Sigmoid colon (tissue), 7 donors: ENCODE data around the gene MPV17L2. TPM values are rescaled to one million over a fixed set of nuclear protein-coding genes. Genes with fewer than 3 reads are reported as not detected.
A peak's percentile ranks its signal among the peaks of the same experiment; 100 is the strongest.
"Not testable (repeated sequence)": the region's sequence is repeated elsewhere in the genome, so short reads cannot be mapped to it uniquely, and the experiment has no call there.

Source experiments
- DNase-seq: peaks from one replicate; pipeline ENCODE4 v3.0.0-alpha.2; 2019
- H3K27ac ChIP-seq, 4 donors: fragments of 200-600 bp; sonication (generic); one replicate each; pipeline ENCODE4 v1.5.1; 2016 to 2019; ENCODE audit warnings: mild to moderate bottlenecking in 1 of 4
- H3K27me3 ChIP-seq, 3 donors: fragments of 200-600 bp; sonication (generic); one replicate each; pipeline ENCODE4 v1.5.1; 2019; ENCODE audit warnings: mild to moderate bottlenecking in 1 of 3
- H3K36me3 ChIP-seq, 4 donors: fragments of 200-600 bp; sonication (generic); one replicate each; pipeline ENCODE4 v1.5.1; 2016 to 2019
- H3K4me1 ChIP-seq, 4 donors: fragments of 200-600 bp; sonication (generic); one replicate each; pipeline ENCODE4 v1.5.1; 2017 to 2019
- H3K4me3 ChIP-seq, 4 donors: fragments of 200-600 bp; sonication (generic); one replicate each; pipeline ENCODE4 v1.5.1; 2017 to 2019; ENCODE audit warnings: mild to moderate bottlenecking in 2 of 4, moderate library complexity in 1 of 4
- H3K9me3 ChIP-seq, 4 donors: fragments of 200-600 bp in 3 of 4; sonication (generic) in 3 of 4; one replicate each; pipeline versions ENCODE4 v1.5.1 to v1.6.1; 2013 to 2019
- EP300 ChIP-seq, 4 donors: sonication (generic); formaldehyde crosslinking; IDR thresholded peaks; one replicate each; pipeline ENCODE4 v1.6.1; 2017; ENCODE audit warnings: antibody characterized with exemption in 4 of 4
- POLR2A ChIP-seq, 2 donors: fragments of 450-650 bp; IDR thresholded peaks; one replicate each; pipeline ENCODE4 v1.6.1; 2016; ENCODE audit warnings: antibody characterized with exemption in 2 of 2, mild to moderate bottlenecking in 2 of 2, moderate library complexity in 2 of 2
- POLR2AphosphoS5 ChIP-seq, 4 donors: sonication (generic); formaldehyde crosslinking; IDR thresholded peaks; one replicate each; pipeline ENCODE4 v1.6.1; 2017; ENCODE audit warnings: antibody characterized with exemption in 4 of 4
- WGBS, 2 donors: extraction: QIAGEN DNeasy Blood & Tissue Kit; methylation state at CpG; one replicate each; pipeline ENCODE4 v1.1.7; 2013; 5-methylcytosine and 5-hydroxymethylcytosine counted together
- intact Hi-C: fragments of 100-400 bp; cut with DNase I; formaldehyde crosslinking; loops from one replicate; pipeline ENCODE4 v1.15.1; 2023
- polyA plus RNA-seq, 3 donors: library from polyadenylated mRNA; stranded (reverse); fragments of 200-250 nt; gene quantifications; one replicate each; pipeline ENCODE4 v1.2.3, GENCODE V29; 2013
- total RNA-seq, 4 donors: library from RNA; depleted of rRNA; stranded (reverse); fragments of >200 nt; gene quantifications; one replicate each; pipeline ENCODE4 v1.1.0, GENCODE V29; 2016
- TF ChIP-seq, protein P1 (sequence below), 4 experiments: fragments of 450-650 bp in 3 of 4; fragments of 200-600 bp in 1 of 4; IDR thresholded peaks; one replicate each; pipeline ENCODE4 v1.5.1; 2016 to 2019; ENCODE audit warnings: antibody characterized with exemption in 4 of 4, mild to moderate bottlenecking in 3 of 4, moderate library complexity in 2 of 4
- donor health status: healthy with polysubstance abuse.
- donor health status: Bipolar disorder and iron deficiency.
- donor health status: healthy.

The MPV17L2 gene
- total and polyA plus RNA-seq, 7 donors, result 9.0 to 37.3 (median 18.9) TPM

DNA sequence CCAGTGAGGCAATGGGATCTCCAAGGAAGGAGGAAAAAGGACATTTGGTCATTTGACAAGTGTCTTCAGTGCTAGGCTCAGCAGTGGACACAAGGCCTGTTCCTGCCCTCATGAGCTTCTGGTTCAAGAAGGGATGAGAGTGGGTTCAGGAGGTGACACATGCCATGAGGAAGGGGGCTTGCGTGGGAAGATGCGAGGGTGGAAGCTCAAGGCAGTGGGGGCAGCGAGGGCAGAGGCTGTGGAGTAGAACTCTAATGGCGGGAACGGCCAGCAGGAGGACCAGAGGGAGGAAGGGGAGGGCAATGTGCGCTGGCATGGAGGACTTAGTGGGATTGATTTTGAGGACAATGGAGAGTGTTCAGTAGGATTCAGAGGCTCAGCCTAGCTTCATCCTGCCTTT, 36.8 kb upstream of the MPV17L2 start:
- Histone ChIP-seq H3K4me3 (no peak overlapping the region), H3K27me3 (no peaks in the 10 kb centered on the region), H3K4me1 (peaks cover 0 to 64% (median 58%) of the 10 kb centered on the region in 4 donors), H3K9me3 (no peaks in the 10 kb centered on the region), H3K27ac (peak overlapping the region; percentile 67 to 83 (median 75)), H3K36me3 (peaks cover 0 to 8% (median 6%) of the 10 kb centered on the region in 4 donors)
- DNase-seq, result no peak
- TF ChIP-seq POLR2A (IDR thresholded peaks at IDR 0.05) (no peak), EP300 (IDR thresholded peaks at IDR 0.05) (no peak), POLR2AphosphoS5 (IDR thresholded peaks at IDR 0.05) (no peak)
- TF ChIP-seq, protein P1, sequence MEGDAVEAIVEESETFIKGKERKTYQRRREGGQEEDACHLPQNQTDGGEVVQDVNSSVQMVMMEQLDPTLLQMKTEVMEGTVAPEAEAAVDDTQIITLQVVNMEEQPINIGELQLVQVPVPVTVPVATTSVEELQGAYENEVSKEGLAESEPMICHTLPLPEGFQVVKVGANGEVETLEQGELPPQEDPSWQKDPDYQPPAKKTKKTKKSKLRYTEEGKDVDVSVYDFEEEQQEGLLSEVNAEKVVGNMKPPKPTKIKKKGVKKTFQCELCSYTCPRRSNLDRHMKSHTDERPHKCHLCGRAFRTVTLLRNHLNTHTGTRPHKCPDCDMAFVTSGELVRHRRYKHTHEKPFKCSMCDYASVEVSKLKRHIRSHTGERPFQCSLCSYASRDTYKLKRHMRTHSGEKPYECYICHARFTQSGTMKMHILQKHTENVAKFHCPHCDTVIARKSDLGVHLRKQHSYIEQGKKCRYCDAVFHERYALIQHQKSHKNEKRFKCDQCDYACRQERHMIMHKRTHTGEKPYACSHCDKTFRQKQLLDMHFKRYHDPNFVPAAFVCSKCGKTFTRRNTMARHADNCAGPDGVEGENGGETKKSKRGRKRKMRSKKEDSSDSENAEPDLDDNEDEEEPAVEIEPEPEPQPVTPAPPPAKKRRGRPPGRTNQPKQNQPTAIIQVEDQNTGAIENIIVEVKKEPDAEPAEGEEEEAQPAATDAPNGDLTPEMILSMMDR (IDR thresholded peaks at IDR 0.05), result no peak
- WGBS, 2 donors, result 85 to 93% methylated on average over 6 of the region's 6 CpGs
- intact Hi-C loops, result no loop called here

DNA sequence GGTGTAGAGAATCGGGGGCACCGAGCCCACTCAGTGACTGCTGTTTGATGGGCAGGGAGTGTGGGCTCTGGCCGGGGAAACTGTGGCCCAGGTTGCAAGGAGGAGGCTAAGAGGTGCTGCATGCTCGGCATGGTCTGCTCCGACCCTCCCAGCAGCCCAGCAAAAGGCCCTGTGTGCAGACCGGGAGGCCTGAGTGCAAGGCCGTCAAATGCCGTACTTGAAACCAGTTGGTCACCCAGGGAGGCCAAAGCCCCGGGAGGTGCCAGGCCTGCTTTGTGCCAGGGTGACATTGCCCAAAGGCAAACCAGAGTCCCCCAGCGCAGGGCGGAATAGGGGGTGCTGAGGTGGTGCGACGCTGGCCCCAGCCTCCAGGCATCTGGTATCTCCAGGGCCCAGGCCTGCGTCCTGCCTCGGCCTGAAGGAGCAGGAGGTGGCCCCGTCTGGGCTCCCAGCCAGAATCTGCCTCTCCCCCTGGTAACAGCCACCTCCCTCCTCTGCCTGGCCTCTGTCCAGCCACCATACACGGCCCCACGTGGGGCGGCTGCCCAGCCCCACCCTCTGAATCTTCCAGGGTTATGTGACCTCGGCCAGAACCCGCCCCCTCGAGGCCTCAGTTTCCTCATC, 36.1 kb upstream of the MPV17L2 start:
- TF ChIP-seq POLR2AphosphoS5 (IDR thresholded peaks at IDR 0.05) (peak; percentile 25 to 63 (median 54)), EP300 (IDR thresholded peaks at IDR 0.05) (no peak)
- Histone ChIP-seq H3K27me3 (no peaks in the 10 kb centered on the region), H3K36me3 (peaks cover 0 to 8% (median 6%) of the 10 kb centered on the region in 4 donors), H3K4me3 (no peak overlapping the region), H3K27ac (peak overlapping the region; percentile 67 to 83 (median 75)), H3K9me3 (no peaks in the 10 kb centered on the region), H3K4me1 (peaks cover 0 to 64% (median 57%) of the 10 kb centered on the region in 4 donors)
- 19 to 48% methylated on average over 22 of the region's 22 CpGs for WGBS, 2 donors
- intact Hi-C loops, result no loop called here
- peak; percentile 96 for DNase-seq

DNA sequence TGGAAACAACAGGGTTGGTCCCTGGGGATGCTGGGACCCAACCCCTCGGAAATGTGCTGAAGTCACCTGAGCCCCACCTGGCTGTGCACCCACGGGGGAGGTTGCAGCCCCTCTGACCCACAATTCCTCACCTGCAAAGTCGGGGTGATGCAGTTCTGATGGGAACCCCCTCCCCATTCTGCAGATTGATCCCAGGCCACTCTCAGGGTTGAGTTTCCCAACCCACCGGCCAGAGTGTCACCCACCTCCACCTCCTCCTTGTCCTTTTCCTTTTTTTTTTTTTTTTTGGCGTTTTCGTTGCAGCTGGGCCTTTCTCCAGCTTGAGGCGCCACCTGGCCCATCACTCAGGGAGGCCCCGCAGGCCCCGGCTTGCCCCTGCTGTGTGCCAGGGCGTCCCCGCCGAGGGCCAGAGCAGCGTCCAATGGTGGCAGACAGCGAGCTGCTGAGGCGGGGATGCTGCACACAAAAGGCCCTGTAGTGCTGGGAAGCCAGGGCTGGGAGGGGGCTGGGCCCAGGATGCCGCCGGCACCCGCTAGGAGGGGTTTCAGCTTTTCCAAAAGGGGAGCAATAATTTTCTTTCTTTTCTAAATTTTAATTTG, 35.5 kb upstream of the MPV17L2 start:
- H3K27me3 ChIP-seq, result no peaks in the 10 kb centered on the region
- DNase-seq, result no peak
- intact Hi-C loops, result no loop called here
- H3K27ac ChIP-seq, result peak overlapping the region; percentile 67 to 83 (median 75)
- H3K4me1 ChIP-seq, result peaks cover 0 to 62% (median 57%) of the 10 kb centered on the region in 4 donors
- WGBS, 2 donors, result 21 to 52% methylated on average over 18 of the region's 18 CpGs
- no peaks in the 10 kb centered on the region for H3K9me3 ChIP-seq
- peaks cover 0 to 14% (median 8%) of the 10 kb centered on the region in 4 donors for H3K36me3 ChIP-seq
- no peak for TF ChIP-seq EP300 (IDR thresholded peaks at IDR 0.05)
- no peak overlapping the region for H3K4me3 ChIP-seq

DNA sequence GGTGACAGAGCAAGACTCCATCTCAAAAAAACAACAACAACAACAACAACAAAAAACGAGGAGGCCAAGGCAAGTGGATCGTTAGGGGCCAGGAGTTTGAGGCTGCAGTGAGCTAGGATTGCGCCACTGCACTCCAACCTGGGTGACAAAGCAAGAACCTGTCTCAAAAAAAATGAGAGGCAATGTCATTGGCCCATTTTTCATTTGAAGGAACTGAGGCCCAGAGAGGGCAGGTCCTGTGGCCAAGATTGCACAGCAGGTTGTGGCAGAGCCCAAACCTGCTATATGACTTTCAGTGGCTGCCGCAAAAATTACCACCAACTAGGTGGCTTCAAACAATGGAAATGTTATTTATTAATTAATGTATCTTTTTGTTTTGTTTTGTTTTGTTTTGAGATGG, 34.6 kb upstream of the MPV17L2 start:
- no peak for DNase-seq
- Histone ChIP-seq H3K27ac (peak overlapping the region in 2 of 4 donors; percentile 81 to 83), H3K4me3 (no peak overlapping the region), H3K27me3 (no peaks in the 10 kb centered on the region), H3K9me3 (no peaks in the 10 kb centered on the region), H3K4me1 (peaks cover 0 to 60% (median 56%) of the 10 kb centered on the region in 4 donors), H3K36me3 (peaks cover 0 to 23% (median 15%) of the 10 kb centered on the region in 4 donors)
- TF ChIP-seq, protein P1 (IDR thresholded peaks at IDR 0.05), result no peak
- TF ChIP-seq POLR2AphosphoS5 (IDR thresholded peaks at IDR 0.05) (no peak), POLR2A (IDR thresholded peaks at IDR 0.05) (no peak), EP300 (IDR thresholded peaks at IDR 0.05) (no peak)
- intact Hi-C loops, result no loop called here
- 80 to 89% methylated on average over 4 of the region's 4 CpGs for WGBS, 2 donors

DNA sequence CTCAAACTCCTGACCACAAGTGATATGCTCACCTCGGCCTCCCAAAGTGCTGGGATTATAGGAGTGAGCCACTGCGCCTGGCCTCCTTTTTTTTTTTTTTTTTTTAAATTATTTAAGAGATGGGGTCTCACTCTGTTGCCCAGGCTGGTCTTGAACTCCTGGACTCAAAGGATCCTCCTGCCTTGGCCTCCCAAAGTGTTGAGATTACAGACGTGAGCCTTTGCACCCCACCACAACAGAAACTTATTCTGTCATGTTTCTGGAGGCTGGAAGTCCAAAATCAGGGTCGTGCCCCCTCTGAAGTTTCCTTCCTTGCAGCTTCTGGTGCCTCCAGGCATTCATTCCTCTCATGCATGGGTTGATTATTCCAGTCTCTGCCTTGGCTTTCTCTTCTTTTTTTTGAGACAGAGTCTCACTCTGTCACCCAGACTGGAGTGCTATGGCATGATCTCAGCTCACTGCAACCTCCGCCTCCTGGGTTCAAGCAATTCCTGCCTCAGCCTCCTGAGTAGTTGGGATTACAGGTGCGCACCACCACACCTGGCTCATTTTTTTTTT, 33.9 kb upstream of the MPV17L2 start:
- peaks cover 0 to 54% (median 49%) of the 10 kb centered on the region in 4 donors for H3K4me1 ChIP-seq
- H3K27ac ChIP-seq, intact Hi-C loops, H3K4me3 ChIP-seq, DNase-seq, H3K27me3 ChIP-seq, H3K9me3 ChIP-seq: not testable (repeated sequence)
- 92 to 93% methylated on average over 6 of the region's 6 CpGs for WGBS, 2 donors
- H3K36me3 ChIP-seq, result peaks cover 0 to 30% (median 19%) of the 10 kb centered on the region in 4 donors

DNA sequence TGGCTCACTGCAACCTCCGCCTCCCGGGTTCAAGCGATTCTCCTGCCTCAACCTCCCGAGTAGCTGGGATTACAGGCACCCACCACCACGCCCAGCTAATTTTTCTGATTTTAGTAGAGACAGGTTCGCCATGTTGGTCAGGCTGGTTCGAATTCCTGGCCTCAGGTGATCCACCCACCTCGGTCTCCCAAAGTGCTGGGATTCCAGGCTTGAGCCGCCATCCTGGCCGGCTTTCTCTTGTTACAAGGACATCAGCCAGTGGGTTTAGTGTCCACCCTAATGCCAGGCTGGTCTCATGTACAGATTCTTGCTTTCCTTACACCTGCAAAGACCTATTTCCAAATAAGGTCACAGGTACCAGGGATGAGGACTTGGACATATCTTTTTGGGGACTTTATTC, 33.2 kb upstream of the MPV17L2 start:
- intact Hi-C loops, result loop anchor here (2.0 to 5.0 kb wide), 2 partner anchors 47 to 153 kb away; partner anchors contain the start of gene ARRDC2
- Histone ChIP-seq H3K9me3 (no peaks in the 10 kb centered on the region), H3K36me3 (peaks cover 0 to 36% (median 21%) of the 10 kb centered on the region in 4 donors), H3K27ac (peak overlapping the region in 3 of 4 donors; percentile 73 to 77 (median 75)), H3K4me3 (no peak overlapping the region), H3K27me3 (no peaks in the 10 kb centered on the region), H3K4me1 (peaks cover 0 to 47% (median 44%) of the 10 kb centered on the region in 4 donors)
- DNase-seq, result no peak
- TF ChIP-seq POLR2AphosphoS5 (IDR thresholded peaks at IDR 0.05), result no peak
- no peak for TF ChIP-seq POLR2A (IDR thresholded peaks at IDR 0.05)
- 96 to 97% methylated on average over 10 of the region's 10 CpGs for WGBS, 2 donors
